ENCODE measurements around the gene EIF2B5. TPM values are rescaled to one million over a fixed set of nuclear protein-coding genes. Genes with fewer than 3 reads are reported as not detected.

Gene EIF2B5
- total and polyA plus RNA-seq, 9 of the 15 experiments (the other 6 are each of a cell fraction or from before 2014, with no cell fraction given) = 19.1 to 92.4 (median 74.0) TPM

DNA sequence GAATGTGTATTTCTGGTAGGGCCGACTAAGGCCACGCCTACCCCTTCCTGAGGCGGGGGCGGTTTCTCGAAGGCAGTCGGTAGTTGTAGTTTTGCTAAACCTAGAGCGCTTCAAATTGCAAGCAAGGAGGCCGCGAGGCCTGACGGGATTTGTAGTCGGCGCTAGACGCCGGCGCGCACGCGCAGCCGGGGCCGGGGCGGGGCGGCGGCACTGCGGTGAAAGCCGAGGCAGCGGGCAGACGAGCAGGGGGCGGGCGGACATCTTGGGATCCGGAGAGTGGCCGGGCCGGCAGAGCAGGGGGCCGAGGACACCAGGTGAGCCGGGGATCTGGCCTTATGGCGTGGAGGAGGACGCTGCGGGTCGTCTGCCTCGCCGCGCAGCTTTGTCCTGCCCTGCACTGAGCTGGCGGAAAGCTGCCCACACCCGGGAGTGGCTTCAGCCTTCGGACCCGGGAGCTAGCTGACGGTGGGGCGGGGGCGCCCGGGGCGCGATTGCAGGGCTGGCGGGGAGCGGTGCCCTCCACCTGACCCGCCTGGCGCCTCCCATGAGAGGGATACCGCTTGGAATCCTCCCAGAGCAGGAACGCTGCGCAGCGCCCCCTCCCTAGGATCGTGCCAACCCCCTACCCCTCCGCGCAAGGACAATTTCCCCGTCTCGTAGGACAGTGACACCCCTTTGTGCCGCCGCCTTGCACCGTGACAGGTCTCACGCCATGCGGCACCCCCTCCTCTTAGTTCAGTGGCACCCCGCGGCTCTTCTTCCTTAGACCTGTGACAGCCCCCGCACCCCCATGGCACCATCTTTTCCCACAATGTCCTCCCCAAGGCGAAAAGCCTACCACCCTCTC is 39.7 kb downstream of the EIF2B5 start, which contains the start of gene AP2M1 (continued):
- TF ChIP-seq, protein P1, sequence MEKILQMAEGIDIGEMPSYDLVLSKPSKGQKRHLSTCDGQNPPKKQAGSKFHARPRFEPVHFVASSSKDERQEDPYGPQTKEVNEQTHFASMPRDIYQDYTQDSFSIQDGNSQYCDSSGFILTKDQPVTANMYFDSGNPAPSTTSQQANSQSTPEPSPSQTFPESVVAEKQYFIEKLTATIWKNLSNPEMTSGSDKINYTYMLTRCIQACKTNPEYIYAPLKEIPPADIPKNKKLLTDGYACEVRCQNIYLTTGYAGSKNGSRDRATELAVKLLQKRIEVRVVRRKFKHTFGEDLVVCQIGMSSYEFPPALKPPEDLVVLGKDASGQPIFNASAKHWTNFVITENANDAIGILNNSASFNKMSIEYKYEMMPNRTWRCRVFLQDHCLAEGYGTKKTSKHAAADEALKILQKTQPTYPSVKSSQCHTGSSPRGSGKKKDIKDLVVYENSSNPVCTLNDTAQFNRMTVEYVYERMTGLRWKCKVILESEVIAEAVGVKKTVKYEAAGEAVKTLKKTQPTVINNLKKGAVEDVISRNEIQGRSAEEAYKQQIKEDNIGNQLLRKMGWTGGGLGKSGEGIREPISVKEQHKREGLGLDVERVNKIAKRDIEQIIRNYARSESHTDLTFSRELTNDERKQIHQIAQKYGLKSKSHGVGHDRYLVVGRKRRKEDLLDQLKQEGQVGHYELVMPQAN (IDR thresholded peaks at IDR 0.05; ENCODE audit: borderline replicate concordance) = no peak; the same call in 1 of the 2 replicates
- TF ChIP-seq, protein P2, sequence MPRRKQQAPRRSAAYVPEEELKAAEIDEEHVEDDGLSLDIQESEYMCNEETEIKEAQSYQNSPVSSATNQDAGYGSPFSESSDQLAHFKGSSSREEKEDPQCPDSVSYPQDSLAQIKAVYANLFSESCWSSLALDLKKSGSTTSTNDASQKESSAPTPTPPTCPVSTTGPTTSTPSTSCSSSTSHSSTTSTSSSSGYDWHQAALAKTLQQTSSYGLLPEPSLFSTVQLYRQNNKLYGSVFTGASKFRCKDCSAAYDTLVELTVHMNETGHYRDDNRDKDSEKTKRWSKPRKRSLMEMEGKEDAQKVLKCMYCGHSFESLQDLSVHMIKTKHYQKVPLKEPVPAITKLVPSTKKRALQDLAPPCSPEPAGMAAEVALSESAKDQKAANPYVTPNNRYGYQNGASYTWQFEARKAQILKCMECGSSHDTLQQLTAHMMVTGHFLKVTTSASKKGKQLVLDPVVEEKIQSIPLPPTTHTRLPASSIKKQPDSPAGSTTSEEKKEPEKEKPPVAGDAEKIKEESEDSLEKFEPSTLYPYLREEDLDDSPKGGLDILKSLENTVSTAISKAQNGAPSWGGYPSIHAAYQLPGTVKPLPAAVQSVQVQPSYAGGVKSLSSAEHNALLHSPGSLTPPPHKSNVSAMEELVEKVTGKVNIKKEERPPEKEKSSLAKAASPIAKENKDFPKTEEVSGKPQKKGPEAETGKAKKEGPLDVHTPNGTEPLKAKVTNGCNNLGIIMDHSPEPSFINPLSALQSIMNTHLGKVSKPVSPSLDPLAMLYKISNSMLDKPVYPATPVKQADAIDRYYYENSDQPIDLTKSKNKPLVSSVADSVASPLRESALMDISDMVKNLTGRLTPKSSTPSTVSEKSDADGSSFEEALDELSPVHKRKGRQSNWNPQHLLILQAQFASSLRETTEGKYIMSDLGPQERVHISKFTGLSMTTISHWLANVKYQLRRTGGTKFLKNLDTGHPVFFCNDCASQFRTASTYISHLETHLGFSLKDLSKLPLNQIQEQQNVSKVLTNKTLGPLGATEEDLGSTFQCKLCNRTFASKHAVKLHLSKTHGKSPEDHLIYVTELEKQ (CRISPR knock-in tag; IDR thresholded peaks at IDR 0.05) = no peak
- TF ChIP-seq KAT7 (CRISPR knock-in tag; IDR thresholded peaks at IDR 0.05; ENCODE audit: borderline replicate concordance) (no peak), SMAD1 (IDR thresholded peaks at IDR 0.05; ENCODE audit: low read depth, low read length, partially characterized antibody) (peak; percentile 37), CBX8 (IDR thresholded peaks at IDR 0.05; ENCODE audit: borderline replicate concordance, extremely low read depth, low read depth, low read length, poor library complexity, severe bottlenecking) (no peak), ZBED1 (IDR thresholded peaks at IDR 0.05) (peak; percentile 47; the same call in 1 of the 2 replicates), CBX5 (IDR thresholded peaks at IDR 0.05; ENCODE audit: borderline replicate concordance, low read depth) (no peak), ZNF408 (CRISPR knock-in tag; IDR thresholded peaks at IDR 0.05; ENCODE audit: low read depth) (no peak), FIP1L1 (IDR thresholded peaks at IDR 0.05; ENCODE audit: low read depth, low read length, poor library complexity, severe bottlenecking) (peak; percentile 66), GABPB1 (CRISPR knock-in tag; IDR thresholded peaks at IDR 0.05) (peak; percentile 36), NR2C1 (IDR thresholded peaks at IDR 0.05) (no peak), NR2C1 (tag; IDR thresholded peaks at IDR 0.05) (peak; percentile 58; the same call in 1 of the 2 replicates), TCFL5 (CRISPR knock-in tag; conservative IDR thresholded peaks at IDR 0.05) (no peak), CAMTA2 (CRISPR knock-in tag; conservative IDR thresholded peaks at IDR 0.05) (no peak), BMI1 (IDR thresholded peaks at IDR 0.05; ENCODE audit: low read length) (no peak)
- TF ChIP-seq, protein P3, sequence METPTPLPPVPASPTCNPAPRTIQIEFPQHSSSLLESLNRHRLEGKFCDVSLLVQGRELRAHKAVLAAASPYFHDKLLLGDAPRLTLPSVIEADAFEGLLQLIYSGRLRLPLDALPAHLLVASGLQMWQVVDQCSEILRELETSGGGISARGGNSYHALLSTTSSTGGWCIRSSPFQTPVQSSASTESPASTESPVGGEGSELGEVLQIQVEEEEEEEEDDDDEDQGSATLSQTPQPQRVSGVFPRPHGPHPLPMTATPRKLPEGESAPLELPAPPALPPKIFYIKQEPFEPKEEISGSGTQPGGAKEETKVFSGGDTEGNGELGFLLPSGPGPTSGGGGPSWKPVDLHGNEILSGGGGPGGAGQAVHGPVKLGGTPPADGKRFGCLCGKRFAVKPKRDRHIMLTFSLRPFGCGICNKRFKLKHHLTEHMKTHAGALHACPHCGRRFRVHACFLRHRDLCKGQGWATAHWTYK (CRISPR knock-in tag; IDR thresholded peaks at IDR 0.05) = peak; percentile 59; the same call in 1 of the 2 replicates
- TF ChIP-seq, protein P4, sequence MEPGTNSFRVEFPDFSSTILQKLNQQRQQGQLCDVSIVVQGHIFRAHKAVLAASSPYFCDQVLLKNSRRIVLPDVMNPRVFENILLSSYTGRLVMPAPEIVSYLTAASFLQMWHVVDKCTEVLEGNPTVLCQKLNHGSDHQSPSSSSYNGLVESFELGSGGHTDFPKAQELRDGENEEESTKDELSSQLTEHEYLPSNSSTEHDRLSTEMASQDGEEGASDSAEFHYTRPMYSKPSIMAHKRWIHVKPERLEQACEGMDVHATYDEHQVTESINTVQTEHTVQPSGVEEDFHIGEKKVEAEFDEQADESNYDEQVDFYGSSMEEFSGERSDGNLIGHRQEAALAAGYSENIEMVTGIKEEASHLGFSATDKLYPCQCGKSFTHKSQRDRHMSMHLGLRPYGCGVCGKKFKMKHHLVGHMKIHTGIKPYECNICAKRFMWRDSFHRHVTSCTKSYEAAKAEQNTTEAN (CRISPR knock-in tag; IDR thresholded peaks at IDR 0.05) = no peak
- TF ChIP-seq, protein P5, sequence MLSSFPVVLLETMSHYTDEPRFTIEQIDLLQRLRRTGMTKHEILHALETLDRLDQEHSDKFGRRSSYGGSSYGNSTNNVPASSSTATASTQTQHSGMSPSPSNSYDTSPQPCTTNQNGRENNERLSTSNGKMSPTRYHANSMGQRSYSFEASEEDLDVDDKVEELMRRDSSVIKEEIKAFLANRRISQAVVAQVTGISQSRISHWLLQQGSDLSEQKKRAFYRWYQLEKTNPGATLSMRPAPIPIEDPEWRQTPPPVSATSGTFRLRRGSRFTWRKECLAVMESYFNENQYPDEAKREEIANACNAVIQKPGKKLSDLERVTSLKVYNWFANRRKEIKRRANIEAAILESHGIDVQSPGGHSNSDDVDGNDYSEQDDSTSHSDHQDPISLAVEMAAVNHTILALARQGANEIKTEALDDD (IDR thresholded peaks at IDR 0.05) = no peak
